ENCODE measurements around the gene SYT17. TPM values are rescaled to one million over a fixed set of nuclear protein-coding genes. Genes with fewer than 3 reads are reported as not detected.

The SYT17 gene
- 24.8 and 37.1 TPM in 2 replicates for total RNA-seq (2013; cell fraction: nucleolus; rRNA removed)
- total RNA-seq (2014; rRNA removed) (5.7 and 6.2 TPM in 2 replicates), total RNA-seq (2014; rRNA removed; fragmentation: Illumina TruSeq; extraction: Trizol) (4.1 and 5.8 TPM in 2 replicates), total RNA-seq (2021) (3.8 and 4.0 TPM in 2 replicates), polyA plus RNA-seq (2011; rRNA removed) (3.2 and 4.3 TPM in 2 replicates), polyA plus RNA-seq (2014; fragmentation: Illumina TruSeq; extraction: Trizol) (3.3 and 5.3 TPM in 2 replicates), polyA plus RNA-seq (2014; fragmentation: Nextera tagmentation; extraction: Ambion mirVana) (10 to 100 TPM; 10.2 to 12.3 TPM), polyA plus RNA-seq (2014; rRNA removed) (5.6 and 8.2 TPM in 2 replicates), polyA plus RNA-seq (2016; fragmentation: Nextera tagmentation; extraction: Ambion mirVana) (1 to 10 TPM; 3.7 to 4.7 TPM), polyA minus RNA-seq (2011; rRNA and poly(A)+ RNA removed) (4.5 and 6.9 TPM in 2 replicates), Bru-seq, nascent RNA (percentile 44 among the genes with signal in this experiment), BruChase-seq, experiment 1, labeled RNA remaining after a 6-hour chase (percentile 45 among the genes with signal in this experiment), BruChase-seq, experiment 2, labeled RNA remaining after a 2-hour chase (percentile 38 among the genes with signal in this experiment)
- polyA plus RNA-seq (2011; ENCODE audit: low read depth): 0.72 TPM
- polyA plus RNA-seq (2011; cell fraction: cytosol; rRNA removed): 4.5 and 6.0 TPM in 2 replicates
- 6.6 TPM in 2 replicates for polyA plus RNA-seq (2011; cell fraction: nucleus; rRNA removed)
- 3.6 and 5.8 TPM in 2 replicates for polyA plus RNA-seq (2012)
- polyA minus RNA-seq (2011; cell fraction: cytosol; rRNA and poly(A)+ RNA removed): 1.1 and 2.2 TPM in 2 replicates
- 3.6 and 7.7 TPM in 2 replicates for polyA minus RNA-seq (2011; cell fraction: nucleus; rRNA and poly(A)+ RNA removed)
- long read RNA-seq, experiment 1: 0 reads
- long read RNA-seq, experiment 2, partial matches to known transcripts: 0 of 2 reads
- long read RNA-seq, experiment 2, other reads (novel, unspliced or antisense): 1 of 2 reads

DNA sequence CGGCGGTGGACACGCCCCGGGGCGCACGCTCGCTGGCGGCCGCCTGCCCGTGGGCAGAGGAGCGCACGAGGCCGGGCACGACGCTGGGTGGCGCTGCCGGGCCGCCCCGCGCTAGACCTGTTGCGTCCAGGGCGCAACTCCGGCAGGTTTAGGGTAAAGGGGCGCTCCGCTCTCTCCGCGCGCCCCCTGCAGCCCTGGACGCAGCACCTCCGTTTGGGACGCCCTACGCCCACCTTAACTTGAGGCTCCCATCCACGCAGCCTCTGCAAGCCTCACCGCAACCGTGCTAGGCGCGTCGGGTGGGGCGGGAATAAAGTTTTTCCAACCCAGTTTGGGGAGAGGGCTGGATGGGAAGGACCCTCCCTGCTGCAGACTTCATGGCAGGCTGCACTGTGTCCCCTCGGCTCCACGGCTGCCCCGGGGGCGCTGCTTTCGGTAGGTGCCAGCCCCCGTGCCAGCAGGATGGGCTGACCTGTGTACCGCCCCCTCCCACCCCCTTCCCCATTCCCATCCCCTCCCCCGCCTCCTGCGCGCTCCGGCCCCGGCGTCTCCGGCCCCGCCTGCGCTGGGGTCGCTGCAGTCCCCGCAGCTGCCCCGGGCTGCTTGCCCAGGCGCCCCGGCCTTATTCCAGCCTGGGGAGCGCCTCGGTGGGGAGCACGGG lies at the start of gene SYT17:
TSS of gene SYT17 (plus strand) at position 531 of the 661 bp plus-strand sequence. CDS start 407 bp downstream, outside the sequence.
- ATAC-seq: peak; percentile 98
- ChIA-PET RAD21 (ENCODE audit: unreplicated experiment) (no interaction called here), SMC1A (ENCODE audit: uncharacterized antibody, unreplicated experiment) (interaction anchor here (1.0 kb wide), 1 partner anchor 75 kb away, joined by 3 read pairs; no protein-coding TSS in a partner anchor), POLR2A (no interaction called here), CTCF (interaction anchor here (0.8 to 1.2 kb wide), 2 partner anchors 10 to 84 kb away, joined by 3 to 5 read pairs; no protein-coding TSS in a partner anchor)
- H3K79me2 ChIP-seq (ENCODE audit: control insufficient read depth, insufficient read depth, low read length): no peaks in the 10 kb centered on the region
- in situ Hi-C loops (cut with MboI) (no loop called here), intact Hi-C loops (cut with micrococcal nuclease; ENCODE audit: unreplicated experiment) (loop anchor here (1.0 to 10.0 kb wide), 4 partner anchors 43 to 337 kb away; no protein-coding TSS in a partner anchor)
- no TSS peak for BruUV-seq (replicated peaks)
- no peak within 1 kb of the TSS for H3K9ac ChIP-seq (ENCODE audit: control insufficient read depth, insufficient read depth, low read length)
- FAIRE-seq: no peak
- no peaks in the 10 kb centered on the region; a peak in 1 of 4 replicates for H3K27me3 ChIP-seq (replicated peaks in 1 of 2; ENCODE audit: control insufficient read depth in 2 of 2, insufficient read depth in 2 of 2, low read length in 1 of 2)
- peak within 1 kb of the TSS; percentile 21; the same call in 1 of the 2 replicates for H3K4me3 ChIP-seq
- peak within 1 kb of the TSS; percentile 61 for H3K4me2 ChIP-seq (ENCODE audit: control insufficient read depth, insufficient read depth)
- H2AFZ ChIP-seq (ENCODE audit: control insufficient read depth, low read depth, low read length): peak within 1 kb of the TSS; percentile 48
- 2% methylated on average over 52 of the region's 63 CpGs for WGBS (ENCODE audit: insufficient coverage, insufficient replicate concordance, low lambda C conversion rate, missing lambda C conversion rate)
- DNase-seq (ENCODE audit: low read depth, low spot score): no peak
- H3K27ac ChIP-seq (ENCODE audit: control insufficient read depth, insufficient read depth): no peak within 1 kb of the TSS
- H3K9me3 ChIP-seq (replicated peaks; ENCODE audit: control insufficient read depth, insufficient read depth, low read length): no peaks in the 10 kb centered on the region
- H4K20me1 ChIP-seq (ENCODE audit: control insufficient read depth, insufficient read depth): no peaks in the 10 kb centered on the region
- no peaks in the 10 kb centered on the region for H3K4me1 ChIP-seq (ENCODE audit: control insufficient read depth, insufficient read depth, low read length)
- no peaks in the 10 kb centered on the region for H3K36me3 ChIP-seq (ENCODE audit: control insufficient read depth in 2 of 2, insufficient read depth in 2 of 2, low read length in 1 of 2)
- TF ChIP-seq PAX5 (IDR thresholded peaks at IDR 0.05; ENCODE audit: borderline replicate concordance, low read depth, low read length): peak; percentile 75; the same call in 1 of the 2 replicates
- TF ChIP-seq FOXK2 (IDR thresholded peaks at IDR 0.05): no peak
- no peak for TF ChIP-seq ZNF384 (IDR thresholded peaks at IDR 0.05; ENCODE audit: borderline replicate concordance, low read depth, low read length)
- TF ChIP-seq RB1 (IDR thresholded peaks at IDR 0.05; ENCODE audit: borderline replicate concordance): peak; percentile 90; the same call in 1 of the 2 replicates
- TF ChIP-seq, protein P1, sequence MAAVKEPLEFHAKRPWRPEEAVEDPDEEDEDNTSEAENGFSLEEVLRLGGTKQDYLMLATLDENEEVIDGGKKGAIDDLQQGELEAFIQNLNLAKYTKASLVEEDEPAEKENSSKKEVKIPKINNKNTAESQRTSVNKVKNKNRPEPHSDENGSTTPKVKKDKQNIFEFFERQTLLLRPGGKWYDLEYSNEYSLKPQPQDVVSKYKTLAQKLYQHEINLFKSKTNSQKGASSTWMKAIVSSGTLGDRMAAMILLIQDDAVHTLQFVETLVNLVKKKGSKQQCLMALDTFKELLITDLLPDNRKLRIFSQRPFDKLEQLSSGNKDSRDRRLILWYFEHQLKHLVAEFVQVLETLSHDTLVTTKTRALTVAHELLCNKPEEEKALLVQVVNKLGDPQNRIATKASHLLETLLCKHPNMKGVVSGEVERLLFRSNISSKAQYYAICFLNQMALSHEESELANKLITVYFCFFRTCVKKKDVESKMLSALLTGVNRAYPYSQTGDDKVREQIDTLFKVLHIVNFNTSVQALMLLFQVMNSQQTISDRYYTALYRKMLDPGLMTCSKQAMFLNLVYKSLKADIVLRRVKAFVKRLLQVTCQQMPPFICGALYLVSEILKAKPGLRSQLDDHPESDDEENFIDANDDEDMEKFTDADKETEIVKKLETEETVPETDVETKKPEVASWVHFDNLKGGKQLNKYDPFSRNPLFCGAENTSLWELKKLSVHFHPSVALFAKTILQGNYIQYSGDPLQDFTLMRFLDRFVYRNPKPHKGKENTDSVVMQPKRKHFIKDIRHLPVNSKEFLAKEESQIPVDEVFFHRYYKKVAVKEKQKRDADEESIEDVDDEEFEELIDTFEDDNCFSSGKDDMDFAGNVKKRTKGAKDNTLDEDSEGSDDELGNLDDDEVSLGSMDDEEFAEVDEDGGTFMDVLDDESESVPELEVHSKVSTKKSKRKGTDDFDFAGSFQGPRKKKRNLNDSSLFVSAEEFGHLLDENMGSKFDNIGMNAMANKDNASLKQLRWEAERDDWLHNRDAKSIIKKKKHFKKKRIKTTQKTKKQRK (IDR thresholded peaks at IDR 0.05; ENCODE audit: low read depth, low read length): no peak
- TF ChIP-seq EGR1 (IDR thresholded peaks at IDR 0.05; ENCODE audit: borderline replicate concordance in 1 of 2, low read depth in 2 of 2, low read length in 2 of 2): 0 out of 3 replicates have a peak, but pooled peaks of 1 of the 2 experiments have one; percentile 6
- TF ChIP-seq SUPT20H (IDR thresholded peaks at IDR 0.05; ENCODE audit: borderline replicate concordance, control insufficient read depth, low read depth, low read length): no peak
- TF ChIP-seq RFX5 (IDR thresholded peaks at IDR 0.05; ENCODE audit: low read depth, low read length): no peak
- TF ChIP-seq, protein P2, sequence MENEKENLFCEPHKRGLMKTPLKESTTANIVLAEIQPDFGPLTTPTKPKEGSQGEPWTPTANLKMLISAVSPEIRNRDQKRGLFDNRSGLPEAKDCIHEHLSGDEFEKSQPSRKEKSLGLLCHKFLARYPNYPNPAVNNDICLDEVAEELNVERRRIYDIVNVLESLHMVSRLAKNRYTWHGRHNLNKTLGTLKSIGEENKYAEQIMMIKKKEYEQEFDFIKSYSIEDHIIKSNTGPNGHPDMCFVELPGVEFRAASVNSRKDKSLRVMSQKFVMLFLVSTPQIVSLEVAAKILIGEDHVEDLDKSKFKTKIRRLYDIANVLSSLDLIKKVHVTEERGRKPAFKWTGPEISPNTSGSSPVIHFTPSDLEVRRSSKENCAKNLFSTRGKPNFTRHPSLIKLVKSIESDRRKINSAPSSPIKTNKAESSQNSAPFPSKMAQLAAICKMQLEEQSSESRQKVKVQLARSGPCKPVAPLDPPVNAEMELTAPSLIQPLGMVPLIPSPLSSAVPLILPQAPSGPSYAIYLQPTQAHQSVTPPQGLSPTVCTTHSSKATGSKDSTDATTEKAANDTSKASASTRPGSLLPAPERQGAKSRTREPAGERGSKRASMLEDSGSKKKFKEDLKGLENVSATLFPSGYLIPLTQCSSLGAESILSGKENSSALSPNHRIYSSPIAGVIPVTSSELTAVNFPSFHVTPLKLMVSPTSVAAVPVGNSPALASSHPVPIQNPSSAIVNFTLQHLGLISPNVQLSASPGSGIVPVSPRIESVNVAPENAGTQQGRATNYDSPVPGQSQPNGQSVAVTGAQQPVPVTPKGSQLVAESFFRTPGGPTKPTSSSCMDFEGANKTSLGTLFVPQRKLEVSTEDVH (IDR thresholded peaks at IDR 0.05; ENCODE audit: low read depth, partially characterized antibody): no peak
- no peak for TF ChIP-seq TARDBP (IDR thresholded peaks at IDR 0.05; ENCODE audit: borderline replicate concordance)
- TF ChIP-seq RAD51 (IDR thresholded peaks at IDR 0.05): no peak
- TF ChIP-seq ZNF207 (IDR thresholded peaks at IDR 0.05; ENCODE audit: borderline replicate concordance): 0 out of 2 replicates have a peak, but pooled peaks have one; percentile 78

Data from GM12878 (cell line).